Measurements from ENCODE around the gene ASMT. TPM values are rescaled to one million over a fixed set of nuclear protein-coding genes. Genes with fewer than 3 reads are reported as not detected.
"Not testable (repeated sequence)": the region's sequence is repeated elsewhere in the genome, so short reads cannot be mapped to it uniquely, and the experiment has no call there.

Gene ASMT
- total RNA-seq, 1 donor, result not detected

DNA sequence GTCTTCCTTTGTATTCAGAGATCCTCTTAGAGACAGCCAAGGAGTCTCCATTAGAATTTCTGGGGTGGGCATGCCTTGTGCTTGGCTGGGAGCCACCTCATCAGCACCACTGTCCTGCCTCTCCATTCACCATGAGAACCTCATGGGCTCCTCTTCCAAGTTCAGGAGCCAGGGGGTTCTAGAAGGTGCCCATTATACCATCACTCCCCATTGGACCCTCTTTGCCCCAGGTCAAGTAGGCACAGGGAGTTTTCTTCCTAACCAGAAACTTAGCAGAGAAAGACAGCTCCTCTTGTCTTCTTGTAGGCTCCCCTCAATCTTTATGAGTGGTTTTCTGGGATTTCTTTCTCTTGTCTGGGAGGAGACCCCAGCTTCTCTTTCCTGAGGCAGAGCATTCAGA is 31.1 kb downstream of the ASMT start:
- DNase-seq (ENCODE audit: low read depth in 2 of 3, low spot score in 2 of 3), result no peak

GRCh38 chrX:1649621-1650020 is 34.8 kb downstream of the ASMT start:
- DNase-seq (ENCODE audit: low read depth in 2 of 3, low spot score in 2 of 3), result no peak

GRCh38 chrX:1652011-1652811 is 37.4 kb downstream of the ASMT start:
- peak in 2 of 3 donors; percentile 85 to 93 for DNase-seq (ENCODE audit: low read depth in 2 of 3, low spot score in 2 of 3)

GRCh38 chrX:1656379-1656778 is 41.5 kb downstream of the ASMT start:
- no peak for DNase-seq (ENCODE audit: low read depth in 2 of 3, low spot score in 2 of 3)

- DNase-seq (ENCODE audit: low read depth in 2 of 3, low spot score in 2 of 3), result peak; percentile 43 to 69 (median 53)
Measured at GRCh38 chrX:1657367-1658070, 42.7 kb downstream of the ASMT start.

DNA sequence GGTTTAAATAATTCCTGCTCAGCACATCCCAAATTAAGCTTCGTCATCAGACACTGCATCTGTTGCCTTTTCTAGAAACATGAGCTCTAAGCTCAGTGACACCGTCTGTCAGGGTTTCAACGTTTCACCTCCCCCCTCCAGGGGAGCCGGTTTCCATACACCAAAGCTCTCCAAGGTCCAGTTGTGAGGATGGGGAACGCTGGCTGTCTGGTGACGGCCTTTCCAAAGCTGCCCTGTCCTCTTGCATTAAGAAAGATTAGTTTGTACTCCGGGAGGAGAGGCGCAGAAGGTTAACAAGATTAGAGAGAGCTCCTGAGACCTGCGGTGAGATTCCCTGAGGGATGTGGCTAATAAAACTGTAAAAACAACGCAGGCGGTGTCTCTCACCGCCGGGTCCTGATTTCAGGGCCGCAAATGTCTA is 43.2 kb downstream of the ASMT start:
- peak in 1 of 3 donors; percentile 23 for DNase-seq (ENCODE audit: low read depth in 2 of 3, low spot score in 2 of 3)

DNA sequence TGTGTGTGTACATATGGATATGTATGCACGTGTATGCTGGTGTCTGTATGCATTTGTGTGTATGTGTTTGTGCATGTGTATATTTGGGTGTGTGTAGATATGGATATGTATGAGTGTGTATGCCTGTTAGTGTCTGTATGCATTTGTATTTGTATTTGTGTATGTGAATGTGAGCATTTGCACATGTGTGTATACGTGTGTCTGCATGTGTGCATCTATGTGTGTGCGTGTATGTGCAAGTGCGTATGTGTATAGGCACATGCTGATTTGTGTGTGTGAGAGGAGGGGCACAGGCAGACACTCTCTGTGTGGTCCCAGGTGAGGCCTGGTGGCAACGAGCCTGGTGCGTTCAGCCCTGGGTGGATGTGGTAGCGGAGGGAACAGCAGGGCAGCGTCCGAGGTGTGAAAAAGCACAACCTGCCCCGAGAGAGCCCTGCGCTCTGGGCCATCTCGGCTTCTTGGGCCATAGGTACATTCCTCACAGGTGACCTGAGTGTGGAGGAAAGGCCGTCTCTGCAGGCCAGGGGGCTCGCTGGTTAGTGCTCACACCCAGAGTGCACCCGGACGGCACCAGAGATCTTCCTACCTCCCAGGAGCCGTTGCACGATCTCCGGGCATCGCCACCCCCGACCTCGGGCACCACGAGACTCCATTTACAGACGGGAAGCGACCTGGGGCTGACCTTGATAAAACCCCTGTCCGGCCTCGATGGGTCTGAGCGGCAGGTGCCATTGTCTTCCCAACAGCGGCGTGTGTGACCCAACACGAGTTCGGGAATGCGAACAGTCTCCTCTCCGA is 45.0 kb downstream of the ASMT start:
- no peak for DNase-seq (ENCODE audit: low read depth in 2 of 3, low spot score in 2 of 3)

GRCh38 chrX:1661048-1661921 is 46.4 kb downstream of the ASMT start:
- peak; percentile 72 to 78 (median 73) for DNase-seq (ENCODE audit: low read depth in 2 of 3, low spot score in 2 of 3)

GRCh38 chrX:1661922-1662221 is 47.0 kb downstream of the ASMT start:
- no peak for DNase-seq (ENCODE audit: low read depth in 2 of 3, low spot score in 2 of 3)

DNA sequence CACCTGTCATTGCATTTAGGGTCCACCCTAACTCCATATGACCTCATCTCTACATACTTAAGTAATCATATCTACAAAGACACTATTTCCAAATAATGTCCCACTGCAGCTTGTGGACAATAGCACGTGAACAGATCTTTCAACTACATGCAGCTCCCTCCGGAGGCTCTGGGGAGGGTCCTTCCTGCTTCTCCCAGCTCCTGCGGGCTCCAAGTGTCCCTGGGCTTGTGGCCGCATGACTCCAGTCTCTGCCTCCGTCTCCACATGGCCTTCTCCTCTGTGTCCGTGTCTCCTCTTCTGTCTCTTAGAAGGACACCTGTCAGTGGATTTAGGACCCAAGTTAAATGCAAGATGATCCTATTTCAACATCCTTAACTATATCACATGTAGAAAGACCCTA is 52.7 kb downstream of the ASMT start:
- DNase-seq (ENCODE audit: low read depth in 2 of 3, low spot score in 2 of 3), result no peak

DNA sequence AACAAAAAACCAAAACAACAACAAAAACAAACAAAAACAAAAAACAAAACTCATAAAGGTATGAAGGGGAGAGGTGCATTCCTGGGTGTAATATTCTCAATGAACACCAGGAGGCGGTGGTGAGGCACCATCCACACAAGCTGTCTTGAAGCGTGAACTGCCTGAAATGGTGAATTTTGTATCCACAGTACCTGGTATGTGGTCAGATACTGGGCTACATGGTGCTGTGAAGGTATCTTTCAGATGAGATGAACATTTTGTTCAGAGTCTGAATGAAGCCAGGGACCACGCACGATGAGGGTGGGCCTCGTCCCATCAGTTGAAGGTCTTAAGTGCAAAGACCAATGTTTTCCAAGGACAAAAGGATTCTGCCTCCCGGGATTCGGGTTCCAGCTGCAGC is 58.5 kb downstream of the ASMT start:
- peak in 2 of 3 donors; percentile 34 to 70 for DNase-seq (ENCODE audit: low read depth in 2 of 3, low spot score in 2 of 3)

DNA sequence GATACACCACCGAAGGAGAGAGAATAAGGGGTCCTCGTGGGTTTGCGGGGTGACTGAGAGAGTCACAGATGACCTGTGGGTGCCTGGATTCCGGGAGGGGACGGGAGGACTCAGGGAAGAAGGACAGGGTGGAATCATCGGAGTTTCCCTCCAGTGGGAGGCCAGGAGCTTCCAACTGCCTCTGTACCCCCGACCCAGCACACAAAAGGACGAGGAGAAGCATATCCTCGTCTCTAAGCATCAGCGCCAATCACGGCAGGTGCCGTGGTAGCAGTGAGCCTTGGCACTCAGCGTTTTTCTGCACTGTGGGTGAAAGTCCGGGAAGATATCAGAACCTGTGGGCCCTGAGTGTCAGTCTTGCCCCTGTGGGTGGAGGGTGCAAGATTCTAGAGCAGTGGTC is 62.0 kb downstream of the ASMT start:
- DNase-seq (ENCODE audit: low read depth in 2 of 3, low spot score in 2 of 3), result no peak

DNA sequence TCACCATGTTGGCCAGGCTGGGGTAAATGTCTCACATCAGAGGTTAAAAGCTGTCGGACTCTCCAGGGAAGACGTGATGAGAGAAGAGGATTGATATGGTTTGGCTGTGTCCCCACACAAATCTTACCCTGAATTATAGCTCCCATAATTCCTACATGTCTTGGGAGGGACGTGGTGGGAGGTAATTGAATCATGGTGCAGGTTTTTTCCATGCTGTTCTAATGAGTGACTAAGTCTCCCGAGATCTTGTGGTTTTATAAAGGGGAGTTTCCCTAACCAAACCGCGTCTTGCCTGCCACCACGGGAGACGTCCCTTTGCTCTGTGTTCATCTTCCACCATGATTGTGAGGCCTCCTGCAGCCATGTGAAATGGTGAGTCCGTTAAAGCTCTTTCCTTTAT is 64.4 kb downstream of the ASMT start:
- peak in 2 of 3 donors; percentile 12 to 28 for DNase-seq (ENCODE audit: low read depth in 2 of 3, low spot score in 2 of 3)

DNA sequence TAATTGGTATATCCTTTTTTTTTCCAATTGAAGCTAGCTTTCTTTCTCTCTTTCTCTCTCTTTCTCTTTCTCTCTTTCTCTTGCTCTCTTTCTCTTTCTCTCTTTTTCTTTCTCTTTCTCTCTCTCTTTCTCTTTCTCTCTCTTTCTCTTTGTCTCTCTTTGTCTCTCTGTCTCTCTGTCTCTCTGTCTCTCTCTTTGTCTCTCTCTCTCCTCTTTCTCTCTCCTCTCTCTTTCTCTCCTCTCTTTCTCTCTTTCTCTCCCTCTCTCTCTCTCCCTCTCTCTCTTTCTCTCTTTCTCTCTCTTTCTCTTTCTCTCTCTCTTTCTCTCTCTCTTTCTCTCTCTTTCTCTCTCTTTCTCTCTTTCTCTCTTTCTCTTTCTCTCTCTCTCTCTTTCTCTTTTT is 66.6 kb downstream of the ASMT start:
- no peak for DNase-seq (ENCODE audit: low read depth in 2 of 3, low spot score in 2 of 3)

GRCh38 chrX:1681856-1682255 is 67.0 kb downstream of the ASMT start:
- DNase-seq (ENCODE audit: low read depth in 2 of 3, low spot score in 2 of 3), result peak in 1 of 3 donors; percentile 42

- DNase-seq (ENCODE audit: low read depth in 2 of 3, low spot score in 2 of 3), result not testable (repeated sequence)
Measured at GRCh38 chrX:1682501-1682900, 67.6 kb downstream of the ASMT start.

- not testable (repeated sequence) for DNase-seq (ENCODE audit: low read depth in 2 of 3, low spot score in 2 of 3)
Measured at GRCh38 chrX:1684883-1685282, 70.0 kb downstream of the ASMT start.

DNA sequence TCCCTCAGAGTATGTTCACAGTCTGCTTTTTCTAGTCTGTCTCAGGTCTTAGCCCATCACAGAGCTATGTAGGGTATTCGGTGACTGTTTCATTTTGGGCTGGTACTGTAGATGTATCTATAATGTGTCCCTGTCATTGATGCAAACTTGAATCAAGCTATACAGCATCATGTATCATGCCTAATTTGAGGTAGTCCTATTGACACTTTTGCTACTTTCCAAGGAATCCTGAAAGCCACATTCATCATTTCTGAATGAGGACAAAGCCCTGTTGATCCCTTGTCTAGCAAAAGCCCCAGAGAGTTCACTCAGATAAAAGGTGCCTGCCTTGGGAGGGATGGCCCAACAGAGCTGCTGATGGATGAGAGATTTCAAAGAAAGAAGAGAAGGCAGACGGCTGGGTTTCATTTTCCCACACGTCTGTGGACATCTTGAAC is 70.6 kb downstream of the ASMT start:
- DNase-seq (ENCODE audit: low read depth in 2 of 3, low spot score in 2 of 3), result not testable (repeated sequence)

GRCh38 chrX:1686642-1687041 is 71.8 kb downstream of the ASMT start:
- no peak for DNase-seq (ENCODE audit: low read depth in 2 of 3, low spot score in 2 of 3)

Measured in hematopoietic multipotent progenitor cell (in vitro differentiated cells).